CD14-positive monocyte (primary cell): ENCODE results near the gene INTS3. TPM values are rescaled to one million over a fixed set of nuclear protein-coding genes. Genes with fewer than 3 reads are reported as not detected.
A peak's percentile ranks its signal among the peaks of the same experiment; 100 is the strongest.

Experiments used
- DNase-seq, 3 donors: peaks; one replicate each; pipeline ENCODE4 v3.0.0-alpha.2; 2011 to 2022
- H2AFZ ChIP-seq: 2 replicates; pipeline ENCODE4 v1.6.0; 2012; ENCODE audit warnings: mild to moderate bottlenecking, low read depth, low read length, inconsistent platforms; ENCODE audit not compliant: insufficient read depth, poor library complexity, severe bottlenecking
- H3K27ac ChIP-seq, 2 donors: 1 replicate in 1 of 2; 2 replicates in 1 of 2; pipeline ENCODE4 v1.5.1; 2012 to 2013; ENCODE audit warnings: low read length in 2 of 2, control low read depth in 1 of 2, inconsistent platforms in 1 of 2, low read depth in 1 of 2, mild to moderate bottlenecking in 1 of 2
- H3K27me3 ChIP-seq, 2 donors: one replicate each; pipeline versions ENCODE4 v1.6.0 to v1.6.1; 2011 to 2013; ENCODE audit warnings: low read length in 2 of 2; ENCODE audit not compliant: control insufficient read depth in 2 of 2, insufficient read depth in 2 of 2
- H3K36me3 ChIP-seq, 2 donors: replicated peaks in 1 of 2; 1 replicate in 1 of 2; 2 replicates in 1 of 2; pipeline versions ENCODE4 v1.5.1 to v1.6.1; 2012 to 2013; ENCODE audit warnings: low read length in 2 of 2, control low read depth in 1 of 2, inconsistent platforms in 1 of 2, mild to moderate bottlenecking in 1 of 2; ENCODE audit not compliant: insufficient read depth in 2 of 2, control insufficient read depth in 1 of 2
- H3K4me1 ChIP-seq, 2 donors: 1 replicate in 1 of 2; 2 replicates in 1 of 2; pipeline versions ENCODE4 v1.5.1 to v1.6.1; 2012 to 2013; ENCODE audit warnings: low read length in 2 of 2, control low read depth in 1 of 2, inconsistent platforms in 1 of 2, mild to moderate bottlenecking in 1 of 2, moderate library complexity in 1 of 2; ENCODE audit not compliant: insufficient read depth in 2 of 2, control insufficient read depth in 1 of 2
- H3K4me2 ChIP-seq: replicated peaks from 2 replicates; pipeline ENCODE3; 2012; ENCODE audit warnings: low read length, moderate library complexity, mild to moderate bottlenecking; ENCODE audit not compliant: poor library complexity, severe bottlenecking; ENCODE audit errors: extremely low read depth
- H3K4me3 ChIP-seq, 3 experiments: fragments of 200-600 bp in 1 of 3; sonication (generic) in 1 of 3; replicated peaks in 1 of 3; 1 replicate in 2 of 3; 2 replicates in 1 of 3; pipeline ENCODE4 v1.5.1; 2011 to 2013; ENCODE audit warnings: low read length in 3 of 3, mild to moderate bottlenecking in 3 of 3, control low read depth in 2 of 3, low read depth in 2 of 3, inconsistent platforms in 1 of 3, moderate library complexity in 1 of 3
- H3K79me2 ChIP-seq: 2 replicates; pipeline ENCODE4 v1.6.0; 2012; ENCODE audit warnings: mild to moderate bottlenecking, control low read depth, inconsistent platforms, low read length, moderate library complexity; ENCODE audit not compliant: insufficient read depth
- H3K9ac ChIP-seq: 2 replicates; pipeline ENCODE4 v1.6.0; 2017; ENCODE audit warnings: low read length, mild to moderate bottlenecking; ENCODE audit not compliant: insufficient read depth, poor library complexity, severe bottlenecking
- H3K9me3 ChIP-seq, 2 donors: replicated peaks in 1 of 2; 1 replicate in 1 of 2; 2 replicates in 1 of 2; pipeline versions ENCODE4 v1.5.1 to v1.6.1; 2012 to 2013; ENCODE audit warnings: low read length in 2 of 2, control low read depth in 1 of 2; ENCODE audit not compliant: control insufficient read depth in 1 of 2, insufficient read depth in 1 of 2
- H4K20me1 ChIP-seq: 2 replicates; pipeline ENCODE4 v1.6.0; 2012; ENCODE audit warnings: mild to moderate bottlenecking, low read length, control low read depth, moderate library complexity; ENCODE audit not compliant: insufficient read depth
- H3K27ac Mint-ChIP-seq, 7 donors: one replicate each; pipeline ENCODE4 v1.8.0; 2020; ENCODE audit warnings: mild to moderate bottlenecking in 7 of 7, mixed read lengths in 7 of 7, moderate library complexity in 6 of 7, inconsistent platforms in 2 of 7
- H3K27me3 Mint-ChIP-seq, 3 donors: one replicate each; pipeline ENCODE4 v1.8.0; 2021 to 2022; ENCODE audit warnings: low read depth in 3 of 3, mild to moderate bottlenecking in 3 of 3, mixed read lengths in 3 of 3, moderate library complexity in 3 of 3, inconsistent platforms in 1 of 3
- H3K36me3 Mint-ChIP-seq, 2 donors: one replicate each; pipeline ENCODE4 v1.8.0; 2020; ENCODE audit warnings: mixed read lengths in 2 of 2, inconsistent platforms in 1 of 2, mild to moderate bottlenecking in 1 of 2
- H3K4me1 Mint-ChIP-seq: one replicate; pipeline ENCODE4 v1.8.0; 2020; ENCODE audit warnings: mild to moderate bottlenecking, mixed read lengths
- H3K4me3 Mint-ChIP-seq, 2 donors: one replicate each; pipeline ENCODE4 v1.8.0; 2020; ENCODE audit warnings: mild to moderate bottlenecking in 2 of 2, mixed read lengths in 2 of 2, moderate library complexity in 1 of 2
- H3K9me3 Mint-ChIP-seq, 7 donors: one replicate each; pipeline ENCODE4 v1.8.0; 2020 to 2022; ENCODE audit warnings: mixed read lengths in 7 of 7, mild to moderate bottlenecking in 6 of 7, moderate library complexity in 6 of 7, inconsistent platforms in 2 of 7
- CTCF ChIP-seq: fragments of 200-600 bp; IDR thresholded peaks from one replicate; pipeline ENCODE4 v1.8.0; 2022; ENCODE audit warnings: antibody characterized with exemption, mild to moderate bottlenecking
- WGBS: methylation state at CpG from one replicate; pipeline ENCODE4 v1.1.5; 2013; ENCODE audit warnings: missing lambda C conversion rate; ENCODE audit not compliant: insufficient coverage; 5-methylcytosine and 5-hydroxymethylcytosine counted together
- intact Hi-C, 2 donors: fragments of 100-400 bp; cut with micrococcal nuclease; formaldehyde crosslinking; loops; one replicate each; pipeline versions ENCODE4 v1.15.0 to v1.15.1; 2023
- polyA plus RNA-seq, 3 donors: library from polyadenylated mRNA; depleted of rRNA in 1 of 3; unstranded in 2 of 3; stranded (reverse) in 1 of 3; fragments of 300-500 nt in 2 of 3; fragments of >200 nt in 1 of 3; fragmentation: Illumina TruSeq in 2 of 3; gene quantifications; 1 replicate in 2 of 3; 2 replicates in 1 of 3; pipeline ENCODE4 v1.2.3, GENCODE V29; 2012 to 2021
- small RNA-seq: library from RNA; depleted of rRNA; stranded (forward); fragments of <200 nt; gene quantifications from one replicate; pipeline ENCODE3, GENCODE V24; 2012; ENCODE audit warnings: low read depth; ENCODE audit not compliant: insufficient read length

The INTS3 gene
- polyA plus RNA-seq, 3 donors = 9.2 to 76.9 (median 15.9) TPM

- Histone ChIP-seq H3K9ac (no peak overlapping the region), H4K20me1 (no peaks in the 10 kb centered on the region), H3K9me3 (no peaks in the 10 kb centered on the region), H3K4me3 (no peak overlapping the region), H3K36me3 (peaks cover 51 to 63% of the 10 kb centered on the region in 2 donors), H3K79me2 (no peaks in the 10 kb centered on the region), H3K27me3 (no peaks in the 10 kb centered on the region), H3K4me2 (no peak overlapping the region), H3K27ac (no peak overlapping the region), H3K4me1 (no peaks in the 10 kb centered on the region), H2AFZ (no peak overlapping the region)
- no peak for TF ChIP-seq CTCF
- H3K4me3 Mint-ChIP-seq = no peak overlapping the region
- intact Hi-C loops = loop anchor here in 1 of 2 donors (10.0 kb wide), 1 partner anchor 56 kb away; no protein-coding TSS in a partner anchor
- peaks cover 2% of the 10 kb centered on the region for H3K4me1 Mint-ChIP-seq
- 100% methylated on average over 1 of the region's 2 CpGs for WGBS
- DNase-seq = no peak
- peaks cover 46 to 65% of the 10 kb centered on the region in 2 donors for H3K36me3 Mint-ChIP-seq
- peak overlapping the region in 1 of 7 donors; percentile 50 for H3K27ac Mint-ChIP-seq
- peaks cover 0 to 4% (median 2%) of the 10 kb centered on the region in 3 donors for H3K27me3 Mint-ChIP-seq
- H3K9me3 Mint-ChIP-seq = no peaks in the 10 kb centered on the region
Measured at GRCh38 chr1:153818876-153819275, 91.0 kb downstream of the INTS3 start.

Small RNA genes lying within 50 kb of the gene (small RNA-seq; reads per million reads assigned to genes)
- gene MIR8083 (not detected), gene RF00019 (not detected), gene RN7SL372P (not detected)

Other genes starting within 250 kb of the INTS3 start
- gene S100A6, start 192.1 kb upstream of the INTS3 start, polyA plus RNA-seq = 1,000 to 10,000 TPM; 1,242 to 5,004 (median 4,414) TPM
- 1 to 10 TPM in 2 of 3 donors, not detected in 1; 1.4 to 2.1 TPM for gene S100A5, start 187.1 kb upstream of the INTS3 start, polyA plus RNA-seq
- gene S100A4, start 182.2 kb upstream of the INTS3 start, polyA plus RNA-seq = 1,000 to 10,000 TPM; 4,538 to 7,344 (median 6,092) TPM
- under 1 TPM in 2 of 3 donors, not detected in 1; 0.31 to 0.54 TPM for gene S100A3, start 178.8 kb upstream of the INTS3 start, polyA plus RNA-seq
- under 1 TPM in 1 of 3 donors, not detected in 2; 0.32 TPM for gene S100A2, start 162.2 kb upstream of the INTS3 start, polyA plus RNA-seq
- gene S100A16, start 114.9 kb upstream of the INTS3 start, polyA plus RNA-seq = not detected
- under 1 TPM in 1 of 3 donors, not detected in 2; 0.08 TPM for gene S100A14, start 111.7 kb upstream of the INTS3 start, polyA plus RNA-seq
- gene S100A13, start 100.5 kb upstream of the INTS3 start, polyA plus RNA-seq = 10 to 100 TPM in 1 of 3 donors, 1 to 10 TPM in 2; 2.5 to 13.9 (median 2.6) TPM
- gene S100A1, start 99.6 kb upstream of the INTS3 start, polyA plus RNA-seq = not detected
- 10 to 100 TPM; 28.1 to 56.2 (median 38.2) TPM for gene CHTOP, start 94.0 kb upstream of the INTS3 start, polyA plus RNA-seq
- gene SNAPIN, start 69.3 kb upstream of the INTS3 start, polyA plus RNA-seq = 100 to 1,000 TPM in 2 of 3 donors, 10 to 100 TPM in 1; 30.7 to 141 (median 135) TPM
- 100 to 1,000 TPM; 103 to 118 (median 115) TPM for gene ILF2, start 57.1 kb upstream of the INTS3 start, polyA plus RNA-seq
- gene NPR1, start 49.4 kb upstream of the INTS3 start, polyA plus RNA-seq = not detected
- 100 to 1,000 TPM in 2 of 3 donors, 10 to 100 TPM in 1; 84.5 to 123 (median 118) TPM for gene SLC27A3, start 47.4 kb downstream of the INTS3 start, polyA plus RNA-seq
- gene GATAD2B, start 194.9 kb downstream of the INTS3 start, polyA plus RNA-seq = 10 to 100 TPM in 1 of 3 donors, 1 to 10 TPM in 2; 1.1 to 11.0 (median 2.0) TPM
- gene DENND4B, start 218.7 kb downstream of the INTS3 start, polyA plus RNA-seq = 100 to 1,000 TPM in 1 of 3 donors, 10 to 100 TPM in 1, 1 to 10 TPM in 1; 7.8 to 324 (median 10.9) TPM
- gene CRTC2, start 230.6 kb downstream of the INTS3 start, polyA plus RNA-seq = 10 to 100 TPM; 13.7 to 86.0 (median 21.2) TPM
- gene SLC39A1, start 235.5 kb downstream of the INTS3 start, polyA plus RNA-seq = 10 to 100 TPM; 37.6 to 83.1 (median 82.1) TPM
- gene CREB3L4, start 239.9 kb downstream of the INTS3 start, polyA plus RNA-seq = 1 to 10 TPM; 5.0 to 7.6 (median 6.8) TPM
- gene JTB, start 249.6 kb downstream of the INTS3 start, polyA plus RNA-seq = 100 to 1,000 TPM; 150 to 391 (median 312) TPM